HL-60/S4 (cell line): ENCODE data around the gene LRRC8B.
"Not testable (repeated sequence)": the region's sequence is repeated elsewhere in the genome, so short reads cannot be mapped to it uniquely, and the experiment has no call there.

Experiments
- in situ Hi-C: fragments of 300-500 bp; cut with MboI; formaldehyde crosslinking; loops from 2 replicates; pipeline ENCODE4 v1.14.3; 2022; ENCODE audit warnings: low sequenced_read_pairs

Gene LRRC8B

DNA sequence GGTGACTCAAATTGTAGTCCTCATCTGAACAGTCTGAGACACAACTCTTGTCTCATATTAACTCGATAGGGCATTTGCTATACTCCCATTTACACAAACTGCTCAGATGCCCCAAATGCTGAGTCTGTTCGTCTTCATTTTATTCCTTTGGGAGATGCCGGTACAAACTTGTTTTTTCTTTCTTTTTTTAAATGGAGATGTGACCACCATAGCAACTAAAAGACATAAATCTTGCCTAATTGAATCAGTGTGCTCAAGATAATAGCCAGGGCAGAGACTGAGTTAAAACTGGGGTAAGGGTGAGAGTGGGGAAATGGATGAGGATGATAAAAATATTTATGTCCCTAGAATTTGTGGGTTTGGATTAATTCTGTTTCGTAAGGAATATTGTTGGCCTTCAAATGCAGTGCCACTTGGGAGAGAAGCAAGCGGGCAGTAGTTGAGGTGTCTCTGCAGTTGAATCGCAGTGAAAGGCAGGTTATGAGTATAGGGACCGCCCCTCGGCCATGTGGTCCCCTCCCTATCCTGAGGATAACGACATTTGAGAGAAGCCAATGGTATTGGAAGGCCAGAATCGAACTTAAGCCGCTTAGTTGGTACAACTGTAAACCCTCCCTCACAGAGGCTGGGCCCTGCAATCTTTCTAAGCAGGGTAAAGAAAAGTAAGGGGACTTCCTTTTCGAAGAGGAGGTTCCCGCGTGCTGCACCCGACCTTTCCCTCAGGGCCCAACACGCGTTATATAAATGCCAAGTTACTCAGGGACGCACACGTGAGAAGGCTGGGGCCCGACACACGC, 859 bp upstream of the LRRC8B start:
- in situ Hi-C loops = no loop called here

DNA sequence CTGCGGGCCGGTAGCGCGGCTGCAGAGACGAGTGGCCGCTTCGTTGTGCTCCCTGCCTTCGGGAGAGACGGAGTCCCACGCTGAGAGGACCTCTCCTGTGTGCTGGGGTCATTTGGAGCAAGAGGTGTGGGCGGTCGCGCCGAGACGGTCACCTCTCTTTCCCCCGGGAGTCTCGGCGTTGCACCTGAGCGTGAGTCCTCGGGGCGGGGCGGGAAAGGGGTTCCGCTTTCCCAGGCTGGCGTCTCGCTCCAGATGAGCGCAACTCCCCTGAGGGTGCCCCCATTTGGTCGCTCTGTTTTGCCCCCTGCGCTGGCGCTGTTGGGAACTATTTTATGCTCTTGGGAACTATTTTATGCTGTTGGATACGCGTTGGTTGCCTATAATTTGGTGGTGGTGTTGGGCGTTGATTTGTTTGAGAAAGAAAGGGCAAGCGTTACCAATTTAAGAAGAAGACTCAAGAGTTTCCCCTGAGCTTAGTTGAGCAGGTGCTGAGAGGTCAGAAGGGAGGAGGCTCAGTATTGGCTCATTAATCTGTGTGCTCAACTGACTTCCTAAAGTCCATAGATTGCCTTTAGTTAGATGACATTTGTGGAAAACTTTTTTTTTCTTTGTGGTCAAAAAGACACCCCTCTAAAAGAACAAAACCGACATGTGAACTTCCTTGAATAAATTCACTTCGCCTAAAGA, 683 bp downstream of the LRRC8B start:
- in situ Hi-C loops = no loop called here

DNA sequence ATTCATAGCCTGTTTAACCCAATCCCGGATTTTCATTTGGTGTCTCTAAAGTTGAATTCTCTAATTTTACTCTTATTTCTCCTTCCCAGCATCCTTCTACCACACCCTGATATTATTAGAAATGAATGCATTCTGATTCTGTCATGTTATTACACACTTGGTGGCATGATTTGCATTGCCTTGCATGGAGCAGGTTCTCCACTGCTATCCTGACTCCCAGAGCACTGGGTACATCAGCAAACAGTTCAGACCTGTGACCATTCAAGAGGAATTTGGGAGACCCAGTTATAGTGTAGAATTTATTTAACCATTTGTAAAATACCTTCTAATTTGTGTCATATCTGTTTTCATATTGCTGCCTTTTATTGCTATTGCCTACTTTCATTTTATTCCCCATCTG, 2.6 kb downstream of the LRRC8B start:
- in situ Hi-C loops = no loop called here

DNA sequence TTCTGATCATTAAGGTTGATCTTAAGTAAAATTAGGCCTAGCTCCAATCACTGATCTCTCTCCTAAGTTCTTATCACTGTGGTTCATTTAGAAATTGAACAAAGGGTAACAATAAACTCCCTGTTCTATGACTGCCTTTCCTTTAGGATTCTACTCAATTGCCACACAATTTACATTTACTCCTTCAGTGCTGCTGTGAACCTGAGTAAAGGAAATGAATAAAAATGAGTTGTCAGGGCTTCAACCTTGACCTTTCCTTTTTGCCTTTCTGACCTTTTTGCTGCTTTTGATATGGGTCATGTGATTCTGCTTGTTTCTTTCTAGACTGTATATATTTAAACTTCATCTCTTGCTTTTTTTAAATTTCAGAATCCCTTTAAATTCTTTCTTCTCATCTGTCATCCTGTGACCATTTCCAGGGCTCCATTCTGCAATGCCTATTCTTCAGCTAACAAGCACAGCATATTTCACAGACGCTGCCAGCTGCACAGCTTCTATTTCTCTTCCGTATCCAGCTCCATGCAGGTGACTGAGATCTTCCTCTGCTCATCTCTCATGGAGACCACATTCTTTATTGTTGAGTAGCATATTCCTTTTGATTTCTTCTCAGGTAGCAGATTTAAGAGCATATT, 3.2 kb downstream of the LRRC8B start:
- in situ Hi-C loops = no loop called here

DNA sequence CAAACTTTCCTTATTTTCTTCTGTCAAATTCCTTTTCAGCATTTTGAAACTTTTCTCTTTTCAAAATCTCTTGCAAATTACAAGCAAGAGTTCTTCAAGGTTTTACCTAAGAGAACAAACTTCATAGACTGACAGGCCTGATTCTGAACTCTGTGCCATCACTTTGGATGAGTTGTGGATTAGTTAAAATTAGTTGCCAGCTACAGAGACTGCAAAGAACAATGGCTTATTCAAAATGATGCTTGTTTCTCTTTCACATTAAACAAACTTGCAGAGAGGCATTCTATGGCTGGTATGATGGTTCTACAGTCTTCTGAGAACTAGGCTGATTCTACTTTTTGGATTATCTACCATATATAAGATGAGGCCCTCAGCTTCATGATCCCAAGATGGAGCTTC, 3.8 kb downstream of the LRRC8B start:
- in situ Hi-C loops = no loop called here

GRCh38 chr1:89529196-89529595, 4.6 kb downstream of the LRRC8B start:
- in situ Hi-C loops = no loop called here

GRCh38 chr1:89530444-89531089, 5.9 kb downstream of the LRRC8B start:
- in situ Hi-C loops = no loop called here

GRCh38 chr1:89531480-89532139, 7.0 kb downstream of the LRRC8B start:
- in situ Hi-C loops = no loop called here

GRCh38 chr1:89532228-89532627, 7.6 kb downstream of the LRRC8B start:
- in situ Hi-C loops = no loop called here

DNA sequence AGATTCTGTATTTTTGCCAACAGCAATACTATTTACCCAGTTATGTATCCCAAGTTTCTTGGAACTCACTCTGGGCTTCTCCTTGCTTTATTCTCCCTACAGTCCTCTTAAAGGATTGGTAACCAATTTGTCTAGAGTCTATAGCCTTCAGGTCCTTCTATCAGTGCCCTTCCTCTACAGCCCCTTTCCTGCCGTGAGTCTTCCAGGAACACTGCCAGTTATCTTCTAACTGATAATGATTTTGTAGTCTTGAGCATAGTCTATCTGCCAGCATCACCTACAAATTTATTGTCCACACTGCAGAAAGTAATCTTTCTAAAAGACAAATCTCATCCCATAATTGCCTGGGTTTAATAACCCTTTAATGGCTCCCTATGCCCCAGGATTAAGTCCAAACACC, 8.2 kb downstream of the LRRC8B start:
- in situ Hi-C loops = no loop called here

- in situ Hi-C loops = no loop called here
Measured at GRCh38 chr1:89535537-89535936, 10.9 kb downstream of the LRRC8B start.

GRCh38 chr1:89536555-89537341, 12.1 kb downstream of the LRRC8B start:
- in situ Hi-C loops = no loop called here

DNA sequence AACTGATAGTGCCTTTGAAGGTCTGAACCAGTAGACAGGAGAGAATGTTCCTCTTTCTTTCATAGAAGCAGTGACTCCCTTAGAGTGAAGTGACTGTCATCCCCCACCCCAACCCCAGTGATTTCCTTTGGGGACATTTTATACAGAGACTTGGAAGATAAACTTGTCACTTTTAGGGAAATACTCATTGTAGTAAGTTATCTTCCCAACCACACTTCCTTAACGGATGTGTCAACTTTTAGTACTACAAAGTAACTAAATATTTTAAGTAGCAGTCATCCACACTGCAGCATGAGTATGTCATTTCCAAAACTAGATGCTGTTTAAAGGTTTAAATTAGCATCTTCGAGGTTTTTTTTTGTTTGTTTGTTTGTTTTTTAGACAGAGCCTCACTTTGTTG, 13.7 kb downstream of the LRRC8B start:
- in situ Hi-C loops = no loop called here

- in situ Hi-C loops = no loop called here
Measured at GRCh38 chr1:89539128-89539527, 14.5 kb downstream of the LRRC8B start.

- in situ Hi-C loops = no loop called here
Measured at GRCh38 chr1:89540406-89540970, 15.9 kb downstream of the LRRC8B start.

- in situ Hi-C loops = no loop called here
Measured at GRCh38 chr1:89542345-89542744, 17.7 kb downstream of the LRRC8B start.

DNA sequence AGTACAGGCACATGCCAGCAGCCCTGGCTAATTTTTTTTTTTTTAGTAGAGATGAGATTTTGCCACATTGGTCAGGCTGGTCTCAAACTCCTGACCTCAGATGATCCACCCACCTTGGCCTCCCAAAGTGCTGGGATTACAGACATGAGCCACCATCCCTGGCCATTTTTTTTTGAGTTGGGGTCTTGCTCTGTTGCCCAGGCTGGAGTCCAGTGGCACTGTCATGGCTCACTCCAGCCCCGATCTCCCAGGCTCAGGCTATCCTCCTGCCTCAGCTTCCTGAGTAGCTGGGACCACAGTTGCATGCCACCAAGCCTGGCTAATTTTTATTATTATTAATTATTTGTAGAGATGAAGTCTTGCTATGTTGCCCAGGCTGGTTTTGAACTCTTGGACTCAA, 19.0 kb downstream of the LRRC8B start:
- in situ Hi-C loops = not testable (repeated sequence)

GRCh38 chr1:89545264-89546038, 20.8 kb downstream of the LRRC8B start:
- in situ Hi-C loops = no loop called here
